Ishikawa (cell line): ENCODE results near the gene NHS.

Experiments used
- CEBPB ChIP-seq: IDR thresholded peaks from 2 replicates; pipeline ENCODE4 v1.6.1; 2012
- CREB1 ChIP-seq: IDR thresholded peaks from 2 replicates; pipeline ENCODE4 v1.6.1; 2012; ENCODE audit warnings: low read depth
- EGR1 ChIP-seq: IDR thresholded peaks from 2 replicates; pipeline ENCODE4 v1.6.1; 2012
- EP300 ChIP-seq: IDR thresholded peaks from 2 replicates; pipeline ENCODE4 v1.6.1; 2012; ENCODE audit warnings: borderline replicate concordance
- FOXM1 ChIP-seq: IDR thresholded peaks from 2 replicates; pipeline ENCODE4 v1.6.1; 2012; ENCODE audit warnings: low read depth, borderline replicate concordance
- NFIC ChIP-seq: IDR thresholded peaks from 2 replicates; pipeline ENCODE4 v1.6.1; 2012
- RAD21 ChIP-seq: IDR thresholded peaks from 2 replicates; pipeline ENCODE4 v1.6.1; 2012; ENCODE audit warnings: low read depth
- TAF1 ChIP-seq: IDR thresholded peaks from 2 replicates; pipeline ENCODE4 v1.6.1; 2012; ENCODE audit warnings: low read depth, mild to moderate bottlenecking
- TCF12 ChIP-seq: IDR thresholded peaks from 2 replicates; pipeline ENCODE4 v1.6.1; 2012; ENCODE audit warnings: low read depth
- TEAD4 ChIP-seq: IDR thresholded peaks from 2 replicates; pipeline ENCODE4 v1.6.1; 2012
- YY1 ChIP-seq: IDR thresholded peaks from 2 replicates; pipeline ENCODE4 v1.6.1; 2012; ENCODE audit warnings: low read depth
- ZBTB7A ChIP-seq: IDR thresholded peaks from 2 replicates; pipeline ENCODE4 v1.6.1; 2012; ENCODE audit warnings: low read depth
- TF ChIP-seq, protein P1 (sequence below): IDR thresholded peaks from 2 replicates; pipeline ENCODE4 v1.6.1; 2012
- TF ChIP-seq, protein P2 (sequence below): IDR thresholded peaks from 2 replicates; pipeline ENCODE4 v1.6.1; 2012; ENCODE audit warnings: low read depth, mild to moderate bottlenecking
- TF ChIP-seq, protein P3 (sequence below): IDR thresholded peaks from 2 replicates; pipeline ENCODE4 v1.6.1; 2012

NHS gene

DNA sequence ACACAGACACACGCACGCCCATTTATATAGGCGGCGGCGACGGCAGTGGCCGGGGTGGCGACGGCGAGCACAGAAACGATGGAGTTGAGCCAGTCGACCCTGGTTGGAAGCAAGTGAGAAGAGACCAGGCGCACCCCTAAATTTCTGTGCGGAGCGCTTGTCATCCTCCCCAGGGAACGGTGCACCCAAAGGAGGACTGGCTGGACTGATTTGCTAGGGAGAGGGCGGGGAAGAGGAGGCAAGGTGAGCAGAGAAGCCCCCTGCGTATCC is 302 bp downstream of the NHS start:
- TF ChIP-seq NFIC (no peak), ZBTB7A (no peak), EP300 (no peak), CEBPB (no peak), FOXM1 (no peak), RAD21 (no peak), TCF12 (no peak), YY1 (no peak), TAF1 (no peak), EGR1 (no peak), CREB1 (no peak), TEAD4 (no peak)
- TF ChIP-seq, protein P1, sequence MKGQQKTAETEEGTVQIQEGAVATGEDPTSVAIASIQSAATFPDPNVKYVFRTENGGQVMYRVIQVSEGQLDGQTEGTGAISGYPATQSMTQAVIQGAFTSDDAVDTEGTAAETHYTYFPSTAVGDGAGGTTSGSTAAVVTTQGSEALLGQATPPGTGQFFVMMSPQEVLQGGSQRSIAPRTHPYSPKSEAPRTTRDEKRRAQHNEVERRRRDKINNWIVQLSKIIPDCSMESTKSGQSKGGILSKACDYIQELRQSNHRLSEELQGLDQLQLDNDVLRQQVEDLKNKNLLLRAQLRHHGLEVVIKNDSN = no peak
- TF ChIP-seq, protein P2, sequence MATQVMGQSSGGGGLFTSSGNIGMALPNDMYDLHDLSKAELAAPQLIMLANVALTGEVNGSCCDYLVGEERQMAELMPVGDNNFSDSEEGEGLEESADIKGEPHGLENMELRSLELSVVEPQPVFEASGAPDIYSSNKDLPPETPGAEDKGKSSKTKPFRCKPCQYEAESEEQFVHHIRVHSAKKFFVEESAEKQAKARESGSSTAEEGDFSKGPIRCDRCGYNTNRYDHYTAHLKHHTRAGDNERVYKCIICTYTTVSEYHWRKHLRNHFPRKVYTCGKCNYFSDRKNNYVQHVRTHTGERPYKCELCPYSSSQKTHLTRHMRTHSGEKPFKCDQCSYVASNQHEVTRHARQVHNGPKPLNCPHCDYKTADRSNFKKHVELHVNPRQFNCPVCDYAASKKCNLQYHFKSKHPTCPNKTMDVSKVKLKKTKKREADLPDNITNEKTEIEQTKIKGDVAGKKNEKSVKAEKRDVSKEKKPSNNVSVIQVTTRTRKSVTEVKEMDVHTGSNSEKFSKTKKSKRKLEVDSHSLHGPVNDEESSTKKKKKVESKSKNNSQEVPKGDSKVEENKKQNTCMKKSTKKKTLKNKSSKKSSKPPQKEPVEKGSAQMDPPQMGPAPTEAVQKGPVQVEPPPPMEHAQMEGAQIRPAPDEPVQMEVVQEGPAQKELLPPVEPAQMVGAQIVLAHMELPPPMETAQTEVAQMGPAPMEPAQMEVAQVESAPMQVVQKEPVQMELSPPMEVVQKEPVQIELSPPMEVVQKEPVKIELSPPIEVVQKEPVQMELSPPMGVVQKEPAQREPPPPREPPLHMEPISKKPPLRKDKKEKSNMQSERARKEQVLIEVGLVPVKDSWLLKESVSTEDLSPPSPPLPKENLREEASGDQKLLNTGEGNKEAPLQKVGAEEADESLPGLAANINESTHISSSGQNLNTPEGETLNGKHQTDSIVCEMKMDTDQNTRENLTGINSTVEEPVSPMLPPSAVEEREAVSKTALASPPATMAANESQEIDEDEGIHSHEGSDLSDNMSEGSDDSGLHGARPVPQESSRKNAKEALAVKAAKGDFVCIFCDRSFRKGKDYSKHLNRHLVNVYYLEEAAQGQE = no peak
- TF ChIP-seq, protein P3, sequence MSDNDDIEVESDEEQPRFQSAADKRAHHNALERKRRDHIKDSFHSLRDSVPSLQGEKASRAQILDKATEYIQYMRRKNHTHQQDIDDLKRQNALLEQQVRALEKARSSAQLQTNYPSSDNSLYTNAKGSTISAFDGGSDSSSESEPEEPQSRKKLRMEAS = no peak; the same call in 1 of the 2 replicates

DNA sequence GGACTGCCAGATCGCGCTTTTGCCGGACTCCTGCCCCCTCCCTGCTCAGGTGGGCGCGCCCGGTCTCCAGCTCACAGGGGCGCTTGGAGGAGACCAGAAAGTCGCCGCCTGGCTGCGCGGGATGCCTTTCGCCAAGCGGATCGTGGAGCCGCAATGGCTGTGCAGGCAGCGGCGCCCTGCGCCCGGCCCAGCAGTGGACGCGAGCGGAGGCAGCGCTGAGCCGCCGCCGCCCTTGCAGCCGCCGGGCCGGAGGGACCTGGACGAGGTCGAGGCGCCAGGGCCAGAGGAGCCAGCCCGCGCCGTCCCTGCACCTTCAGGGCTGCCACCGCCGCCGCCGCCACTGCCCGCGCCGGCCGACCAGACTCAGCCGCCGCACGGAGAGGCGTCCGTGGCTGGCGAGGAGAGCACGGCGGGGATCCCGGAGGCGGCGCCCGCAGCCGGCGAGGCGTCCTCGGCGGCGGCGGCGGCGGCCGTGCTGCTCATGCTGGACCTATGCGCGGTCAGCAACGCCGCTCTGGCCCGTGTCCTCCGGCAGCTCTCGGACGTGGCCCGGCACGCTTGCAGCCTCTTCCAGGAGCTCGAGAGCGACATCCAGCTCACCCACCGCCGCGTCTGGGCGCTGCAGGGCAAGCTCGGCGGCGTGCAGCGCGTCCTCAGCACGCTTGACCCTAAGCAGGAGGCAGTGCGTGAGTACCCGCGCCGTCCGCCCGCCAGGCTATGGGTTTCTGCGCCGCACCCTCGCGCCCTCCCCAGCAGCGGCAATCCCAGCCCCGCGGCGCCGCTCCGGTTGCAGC is 834 bp downstream of the NHS start:
- TF ChIP-seq, protein P3 = peak; percentile 14; the same call in 1 of the 2 replicates
- no peak for TF ChIP-seq CEBPB

DNA sequence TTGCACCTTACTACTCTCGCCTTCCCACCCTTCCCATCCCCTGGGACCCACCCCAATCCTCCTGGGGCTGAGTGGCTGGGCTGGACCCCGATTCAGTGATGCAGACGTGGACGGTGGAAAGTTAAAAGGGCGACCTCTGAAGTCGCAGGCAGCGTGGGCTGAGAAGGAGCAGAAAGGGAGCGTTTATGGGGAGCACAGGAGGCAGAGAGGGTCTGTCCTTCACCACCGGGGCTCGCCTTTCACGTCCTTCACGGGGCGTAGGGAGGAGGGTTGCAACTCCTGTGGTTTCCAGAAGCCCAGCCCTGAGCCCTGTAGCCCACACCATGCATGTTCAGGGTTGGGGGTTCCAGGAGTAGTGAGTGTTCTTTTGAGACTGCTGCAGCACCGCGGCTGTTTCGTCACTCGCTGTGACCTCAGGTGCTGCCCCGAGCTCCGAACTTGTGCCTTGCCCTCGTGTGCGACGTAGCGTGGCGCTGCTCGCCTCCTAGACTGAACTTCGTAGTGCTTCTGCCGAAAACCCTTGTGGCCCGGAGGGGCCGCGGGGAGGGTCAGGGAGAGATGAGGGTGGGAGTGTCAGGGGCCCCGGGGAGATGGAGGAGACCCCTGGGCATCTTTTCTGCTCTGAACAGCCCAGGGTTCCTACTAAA is 1.6 kb downstream of the NHS start:
- no peak for TF ChIP-seq EP300

DNA sequence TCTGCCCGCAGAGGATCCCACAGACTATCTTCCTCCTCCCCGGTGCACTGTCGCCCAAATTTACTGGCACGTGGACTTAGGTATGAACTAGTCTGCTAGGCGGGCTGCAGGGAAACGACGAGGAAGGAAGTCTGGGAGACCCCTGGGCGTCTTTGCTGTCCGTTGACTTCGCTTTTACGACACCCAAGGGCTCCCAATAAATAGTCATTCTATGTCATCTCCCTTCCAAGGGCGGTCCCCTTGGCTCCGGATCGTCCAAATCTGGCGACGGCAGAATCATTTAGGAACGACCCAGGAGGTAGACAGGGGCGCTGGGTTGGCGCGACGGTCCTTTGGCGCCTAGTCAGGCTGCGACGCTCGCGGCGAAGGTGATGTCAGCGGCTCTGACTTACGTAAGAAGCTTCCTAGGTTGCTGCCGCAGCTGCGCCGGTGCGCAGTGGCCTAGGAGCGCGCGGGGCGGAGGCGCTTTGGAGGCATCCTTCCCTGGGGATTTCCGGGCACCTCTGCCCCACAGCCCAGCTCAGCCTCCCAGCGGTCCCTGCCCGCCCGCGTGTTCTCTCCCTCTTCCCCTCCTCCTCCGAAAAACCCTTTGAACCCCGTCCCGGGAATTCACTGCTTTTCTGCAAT is 2.2 kb downstream of the NHS start:
- TF ChIP-seq RAD21 = no peak
- TF ChIP-seq TEAD4 = no peak
- no peak for TF ChIP-seq ZBTB7A
- TF ChIP-seq CEBPB = no peak
- TF ChIP-seq, protein P3 = no peak

DNA sequence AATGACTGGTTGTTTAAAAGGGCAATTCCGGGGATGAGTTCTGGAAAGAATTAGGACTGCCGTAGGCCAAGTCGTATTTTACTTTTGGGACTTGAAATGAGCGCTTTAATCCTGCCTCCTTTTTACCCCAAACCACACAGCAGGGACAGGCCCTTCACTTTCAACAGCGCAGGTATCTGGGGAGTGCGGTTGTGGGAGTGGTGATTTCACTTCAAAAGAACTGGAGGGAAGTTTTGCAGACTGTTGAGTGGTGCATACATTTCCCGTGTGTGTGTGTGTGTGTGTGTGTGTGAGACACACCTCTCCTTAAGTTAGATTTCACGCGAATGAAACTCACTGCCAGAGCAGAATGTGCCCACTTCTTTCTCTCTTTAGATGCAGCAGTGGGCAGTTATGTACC is 2.8 kb downstream of the NHS start:
- TF ChIP-seq TAF1 = no peak
- TF ChIP-seq CEBPB = no peak
- TF ChIP-seq EP300 = no peak
- TF ChIP-seq EGR1 = no peak
- TF ChIP-seq YY1 = no peak

DNA sequence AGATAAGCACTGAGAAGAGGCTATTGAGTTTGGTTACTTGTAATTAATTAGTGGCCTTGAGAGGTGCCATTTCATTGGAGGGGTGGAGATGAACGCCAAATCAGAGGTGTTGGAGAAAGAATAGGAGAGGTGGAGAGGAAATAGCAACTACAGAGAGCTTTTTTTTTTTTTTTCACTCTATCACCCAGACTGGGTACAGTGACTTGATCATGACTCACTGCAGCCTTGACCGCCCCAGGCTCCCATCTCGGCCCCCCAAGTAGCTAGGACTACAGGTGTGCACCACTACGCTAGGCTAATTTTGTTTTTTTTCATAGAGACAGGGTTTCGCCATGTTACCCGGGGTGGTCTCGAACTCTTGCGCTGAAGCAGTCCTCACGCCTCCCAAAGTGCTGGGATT is 5.2 kb downstream of the NHS start:
- TF ChIP-seq CEBPB = no peak
- TF ChIP-seq TCF12 = no peak
- TF ChIP-seq NFIC = no peak
- TF ChIP-seq, protein P2 = no peak
- no peak for TF ChIP-seq EP300
- TF ChIP-seq TEAD4 = no peak

DNA sequence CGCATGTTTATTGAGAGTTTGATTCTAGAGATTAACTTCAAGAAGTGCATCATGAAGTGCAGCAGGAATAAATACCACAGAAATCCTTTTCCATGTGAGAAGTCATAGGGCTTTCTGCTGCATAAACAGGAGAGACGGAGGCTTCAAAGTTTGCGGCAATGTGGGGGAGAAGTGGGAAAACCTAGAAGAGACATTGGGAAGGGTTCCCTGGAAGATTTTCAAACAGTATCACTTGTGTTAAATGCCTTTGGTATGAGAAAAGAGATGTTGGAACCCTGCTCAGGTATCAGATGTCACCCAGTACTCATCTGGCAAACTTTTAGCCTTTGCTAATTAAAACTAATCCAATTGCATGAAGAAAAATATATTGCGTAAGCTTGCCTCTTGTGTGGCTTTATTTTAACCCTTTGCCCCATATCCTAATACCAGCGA is 15.4 kb downstream of the NHS start:
- TF ChIP-seq NFIC (no peak), TCF12 (no peak), CEBPB (0 out of 2 replicates have a peak, but pooled peaks have one; percentile 17), TAF1 (no peak), EGR1 (no peak), TEAD4 (no peak)
- TF ChIP-seq, protein P2 = no peak
- TF ChIP-seq, protein P3 = no peak
